Peyer's patch (tissue), 4 donors: ENCODE results near the gene PDHX.

Experiments used
- CTCF ChIP-seq, 6 experiments: fragments of 450-650 bp in 4 of 6; fragments of 200-600 bp in 2 of 6; sonication (generic) in 1 of 6; IDR thresholded peaks; one replicate each; pipeline ENCODE4 v1.5.1; 2017 to 2019; ENCODE audit warnings: antibody characterized with exemption in 6 of 6, mild to moderate bottlenecking in 3 of 6, moderate library complexity in 1 of 6
- POLR2A ChIP-seq, 2 donors: fragments of 450-650 bp; IDR thresholded peaks; one replicate each; pipeline ENCODE4 v1.5.1; 2017; ENCODE audit warnings: antibody characterized with exemption in 2 of 2, mild to moderate bottlenecking in 2 of 2, moderate library complexity in 2 of 2

GRCh38 chr11:34874202-34874601 is 42.2 kb upstream of the PDHX start:
- TF ChIP-seq CTCF (IDR thresholded peaks at IDR 0.05) (no peak), POLR2A (IDR thresholded peaks at IDR 0.05) (no peak)
